HG02943 (cell line): ENCODE measurements around the gene TAF12.
"Not testable (repeated sequence)": the region's sequence is repeated elsewhere in the genome, so short reads cannot be mapped to it uniquely, and the experiment has no call there.

Source experiments
- ATAC-seq: cut with Tn5 transposase; IDR thresholded peaks from one replicate; pipeline ENCODE4 v1.9.1; 2021; ENCODE audit warnings: mild to moderate bottlenecking, low read depth, moderate library complexity; ENCODE audit not compliant: unreplicated experiment

TAF12 gene

DNA sequence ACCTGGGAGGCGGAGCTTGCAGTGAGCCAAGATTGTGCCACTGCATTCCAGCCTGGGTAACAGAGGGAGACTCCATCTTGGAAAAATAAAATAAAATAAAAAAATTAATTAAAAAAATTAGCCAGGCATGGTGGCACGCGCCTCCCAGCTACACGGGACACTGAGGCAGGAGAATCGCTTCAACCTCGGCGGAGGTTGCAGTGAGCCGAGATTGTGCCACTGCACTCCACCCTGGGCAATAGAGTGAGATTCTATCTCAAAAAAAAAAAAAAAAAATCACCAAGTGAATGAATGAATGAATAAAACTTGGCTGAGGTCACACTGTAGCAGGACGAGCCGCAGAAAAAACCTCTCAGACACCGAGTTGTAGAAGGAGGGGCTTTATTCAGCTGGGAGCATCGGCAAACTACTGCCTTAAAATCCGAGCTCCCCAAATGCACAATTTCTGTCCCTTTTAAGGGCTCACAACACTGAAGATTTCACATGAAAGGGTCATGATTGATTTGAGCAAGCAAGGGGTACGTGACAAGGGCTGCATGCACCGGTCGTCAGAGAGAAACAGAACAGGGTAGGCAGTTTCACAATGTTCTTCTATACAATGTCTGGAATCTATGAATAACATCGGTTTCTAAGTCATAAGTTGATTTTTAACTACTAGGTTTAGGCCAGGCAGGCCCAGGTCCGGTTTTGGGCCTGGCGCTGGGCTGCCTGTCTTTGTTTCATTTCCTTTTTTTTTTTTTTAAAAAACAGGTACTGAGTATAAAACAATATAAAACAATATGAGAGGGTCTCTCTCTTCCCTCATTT lies 56.1 kb downstream of the TAF12 start:
- not testable (repeated sequence) for ATAC-seq

DNA sequence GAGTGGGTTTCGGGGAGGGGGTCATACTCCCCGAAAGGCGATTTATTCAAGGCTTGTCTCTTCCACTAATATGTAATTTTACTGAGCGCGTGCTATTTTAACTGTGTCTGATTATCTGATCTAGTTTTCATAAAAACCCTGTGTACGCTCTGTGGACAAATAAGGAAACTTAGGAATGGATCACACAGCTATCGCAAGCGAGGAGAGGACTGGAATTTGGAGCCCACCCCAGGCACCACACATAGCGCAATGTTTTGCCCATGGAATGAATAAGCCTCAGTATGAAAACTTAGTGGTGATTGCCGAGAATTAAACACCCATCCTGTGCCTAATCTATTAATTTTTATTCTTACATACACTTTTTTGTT lies 60.6 kb downstream of the TAF12 start:
- ATAC-seq: peak; percentile 17

DNA sequence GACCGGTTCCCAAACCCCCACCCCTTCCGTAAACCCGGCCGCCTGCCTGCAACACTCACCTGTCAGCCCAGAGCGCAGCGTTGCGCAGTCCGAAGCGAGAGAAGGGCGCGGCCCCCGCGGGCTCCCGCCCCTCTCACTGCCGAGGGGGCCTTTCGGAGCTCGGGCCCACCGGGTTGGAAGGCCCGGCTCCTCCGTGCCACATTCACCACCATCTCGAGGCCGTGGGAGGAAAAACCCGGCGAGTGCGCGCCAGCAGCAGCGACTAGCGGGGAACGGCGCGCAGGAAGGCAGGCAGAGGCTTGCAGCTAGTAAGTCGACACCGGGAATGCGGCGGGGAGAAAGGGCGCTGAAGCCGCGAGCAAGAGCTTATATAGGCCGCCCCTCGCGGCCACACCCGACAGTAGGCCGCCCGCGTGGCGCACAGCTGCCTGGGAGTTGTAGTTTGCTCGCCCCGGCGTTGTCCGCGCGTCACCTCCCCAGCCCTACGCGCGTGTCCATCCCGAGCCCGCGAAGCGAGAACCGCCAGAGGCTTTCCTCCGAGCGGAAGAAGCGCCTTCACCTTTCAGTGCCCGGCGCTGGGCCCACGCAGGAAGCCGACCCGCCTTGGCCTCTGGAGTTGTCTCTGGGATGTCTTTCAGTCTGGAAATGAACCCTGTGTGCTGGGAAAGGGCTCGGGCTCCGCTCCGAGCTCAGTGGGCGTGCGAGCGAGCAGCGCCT lies 61.2 kb downstream of the TAF12 start:
- peak; percentile 68 for ATAC-seq

DNA sequence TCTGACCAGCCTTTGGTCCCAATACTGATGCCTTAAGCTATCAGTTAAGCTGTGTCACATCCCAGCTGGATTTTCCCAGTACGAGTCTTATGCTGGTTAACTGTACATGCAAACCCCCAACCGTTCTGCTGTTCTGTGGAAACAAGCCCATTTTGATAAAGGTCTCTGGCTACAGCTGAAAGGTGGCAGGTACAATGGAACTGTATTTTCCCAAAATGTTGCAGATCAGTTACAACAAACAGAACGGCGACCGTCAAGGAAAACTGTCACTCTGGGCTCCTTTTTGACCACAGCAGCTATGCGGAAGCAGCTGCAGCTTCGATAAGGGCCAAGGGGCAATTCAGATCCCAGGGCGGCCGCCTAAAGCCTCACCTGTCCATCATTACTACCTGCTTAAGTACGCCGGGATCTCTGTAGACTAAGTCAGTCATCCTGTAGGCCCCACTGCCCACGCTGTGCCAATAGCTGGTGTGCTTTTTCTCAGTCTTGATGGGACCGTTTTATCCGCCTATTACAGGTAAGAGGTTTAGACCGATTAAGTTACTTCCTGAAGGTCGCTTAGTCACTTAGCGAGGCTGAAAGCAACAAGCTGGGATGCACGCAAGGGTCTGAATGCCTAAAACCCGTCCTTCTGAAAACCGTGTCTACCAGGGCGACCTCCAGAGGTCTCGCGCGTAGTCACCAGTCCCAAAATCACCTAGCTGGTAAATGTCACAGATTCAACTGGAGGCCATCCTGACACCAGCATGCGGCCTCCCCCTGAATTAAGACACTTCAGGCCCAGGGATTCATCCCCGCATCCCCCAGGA lies 61.9 kb downstream of the TAF12 start:
- ATAC-seq: no peak

DNA sequence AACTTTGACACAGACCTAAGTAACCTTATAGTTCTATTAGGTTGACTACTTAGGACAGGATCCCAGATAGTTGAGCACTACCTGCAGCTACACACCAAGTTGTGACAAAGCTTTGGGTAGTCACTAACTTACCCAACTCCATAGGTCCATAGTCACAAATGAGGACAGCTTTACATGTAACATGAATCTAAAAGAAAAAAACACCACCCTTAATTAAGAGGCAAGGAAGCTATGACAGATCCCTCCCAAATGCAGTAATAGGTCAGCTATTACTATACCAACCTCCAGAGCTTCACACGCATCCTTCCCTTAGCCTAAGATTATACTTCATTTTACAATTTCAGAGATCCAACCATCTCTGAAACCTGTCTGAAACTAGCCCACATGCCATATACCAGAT lies 63.5 kb downstream of the TAF12 start:
- no peak for ATAC-seq

DNA sequence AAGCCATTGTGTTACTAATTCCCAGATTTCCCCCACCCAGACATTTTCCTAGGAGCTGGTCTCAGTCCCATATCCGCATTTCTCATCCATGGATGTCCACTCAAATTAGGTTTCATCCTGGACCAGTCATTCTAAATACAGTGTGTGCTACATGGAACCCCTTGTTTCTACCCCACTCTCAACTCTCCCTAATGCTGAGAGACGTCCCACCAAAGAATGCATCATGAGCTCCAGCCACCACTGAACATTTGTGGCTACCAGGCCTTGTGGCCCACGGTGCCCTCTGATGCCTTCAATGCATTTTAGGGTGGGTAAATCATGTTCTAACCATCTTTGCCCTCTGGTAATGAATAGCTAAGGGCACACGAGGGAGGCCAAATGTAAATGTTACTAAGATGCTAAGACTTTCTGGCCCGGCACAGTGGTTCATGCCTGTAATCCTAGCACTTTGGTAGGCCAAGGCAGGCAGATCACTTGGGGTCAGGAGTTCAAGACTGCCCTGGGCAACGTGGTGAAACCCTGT lies 64.1 kb downstream of the TAF12 start:
- no peak for ATAC-seq

DNA sequence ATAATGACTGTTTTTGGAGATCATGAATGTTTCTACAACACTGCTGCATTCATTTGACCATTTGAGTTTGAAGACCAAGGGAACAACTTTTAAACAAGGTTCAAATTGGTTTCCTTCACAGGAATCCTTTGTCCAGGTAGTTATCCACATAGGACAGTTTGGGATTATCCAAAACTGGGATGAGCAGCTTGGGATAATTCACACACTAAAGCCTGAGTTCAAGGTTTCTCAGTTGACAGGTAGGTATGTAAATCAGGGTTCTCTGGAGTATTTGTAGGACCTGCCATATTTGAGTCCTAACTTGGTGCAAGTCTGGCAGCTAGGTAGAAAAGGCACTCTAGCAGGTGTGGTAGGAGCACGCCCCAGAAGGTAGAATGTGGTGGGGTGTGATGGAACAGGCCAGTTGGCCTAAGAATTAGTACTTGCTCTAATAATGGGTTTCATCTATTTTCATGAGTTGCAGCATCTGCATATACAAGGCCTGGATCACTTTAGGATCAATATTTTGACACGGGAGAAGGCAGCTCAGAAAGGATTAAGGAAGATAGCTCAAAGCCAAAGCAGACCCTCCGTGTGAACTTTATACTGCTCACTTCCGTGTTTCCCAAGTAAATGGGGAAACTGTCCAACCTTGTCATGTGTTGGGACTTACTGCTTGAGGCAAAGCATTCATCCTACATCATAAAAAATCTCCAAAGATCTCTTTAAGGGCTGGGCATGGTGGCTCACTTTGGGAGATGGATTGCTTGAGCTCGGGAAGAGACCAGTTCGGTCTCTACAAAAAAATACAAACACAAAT lies 64.9 kb downstream of the TAF12 start:
- no peak for ATAC-seq

DNA sequence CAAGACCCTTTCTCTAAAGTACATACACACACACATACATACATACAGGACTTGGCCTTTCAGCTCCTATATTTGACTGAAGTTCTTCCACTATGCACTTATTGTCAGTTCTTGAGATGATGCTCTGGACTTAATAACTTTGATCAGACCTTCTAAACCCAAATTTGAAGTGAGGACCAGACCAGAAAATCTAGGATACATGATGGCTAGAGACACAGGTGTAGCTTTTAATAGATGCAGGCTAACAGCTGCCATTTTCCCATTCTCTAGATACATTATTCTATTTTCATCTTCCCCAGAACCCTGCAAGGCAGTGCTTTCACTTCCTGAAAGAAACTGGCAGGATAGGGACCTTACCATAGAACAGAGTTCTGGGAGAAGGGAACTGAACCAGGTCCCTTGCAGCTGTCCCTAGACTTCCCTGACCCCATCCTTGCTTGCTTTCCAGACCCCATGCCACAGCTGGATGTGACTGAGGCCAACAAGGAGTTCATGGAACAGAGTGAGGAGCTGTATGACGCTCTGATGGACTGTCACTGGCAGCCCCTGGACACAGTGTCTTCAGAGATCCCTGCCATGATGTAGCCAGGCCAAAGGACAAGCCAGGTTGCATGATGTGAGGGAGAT lies 65.7 kb downstream of the TAF12 start:
- no peak for ATAC-seq

DNA sequence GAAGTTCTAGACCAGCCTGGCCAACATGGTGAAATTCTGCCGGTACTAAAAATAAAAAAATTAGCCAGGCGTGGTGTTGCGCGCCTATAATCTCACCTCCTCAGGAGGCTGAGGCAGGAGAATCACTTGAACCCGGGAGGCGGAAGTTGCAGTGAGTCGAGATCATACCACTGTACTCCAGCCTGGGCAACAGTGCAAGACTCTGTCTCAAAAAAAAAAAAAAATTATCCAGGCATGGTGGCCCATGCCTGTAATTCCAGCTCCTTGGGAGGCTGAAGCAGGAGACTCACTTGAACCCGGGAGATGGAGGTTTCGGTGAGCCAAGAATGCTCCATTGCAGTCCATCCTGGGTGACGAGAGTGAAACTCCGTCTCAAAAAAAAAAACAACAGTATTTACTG lies 69.3 kb downstream of the TAF12 start:
- ATAC-seq: no peak

DNA sequence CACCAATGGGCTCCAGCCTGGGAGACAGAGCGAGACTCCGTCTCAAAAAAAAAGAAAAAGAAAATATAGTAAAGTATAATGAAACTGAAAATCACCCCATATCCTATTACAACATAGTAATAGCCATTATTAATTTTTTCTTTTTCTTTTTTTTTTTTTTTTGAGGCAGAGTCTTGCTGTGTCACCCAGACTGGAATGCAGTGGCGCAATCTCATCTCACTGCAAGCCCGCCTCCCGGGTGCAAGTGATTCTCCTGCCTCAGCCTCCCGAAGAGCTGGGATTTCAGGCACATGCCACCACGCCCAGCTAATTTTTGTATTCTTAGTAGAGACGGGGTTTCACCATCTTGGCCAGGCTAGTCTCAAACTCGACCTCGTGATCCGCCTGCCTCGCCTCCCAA lies 70.0 kb downstream of the TAF12 start:
- not testable (repeated sequence) for ATAC-seq

DNA sequence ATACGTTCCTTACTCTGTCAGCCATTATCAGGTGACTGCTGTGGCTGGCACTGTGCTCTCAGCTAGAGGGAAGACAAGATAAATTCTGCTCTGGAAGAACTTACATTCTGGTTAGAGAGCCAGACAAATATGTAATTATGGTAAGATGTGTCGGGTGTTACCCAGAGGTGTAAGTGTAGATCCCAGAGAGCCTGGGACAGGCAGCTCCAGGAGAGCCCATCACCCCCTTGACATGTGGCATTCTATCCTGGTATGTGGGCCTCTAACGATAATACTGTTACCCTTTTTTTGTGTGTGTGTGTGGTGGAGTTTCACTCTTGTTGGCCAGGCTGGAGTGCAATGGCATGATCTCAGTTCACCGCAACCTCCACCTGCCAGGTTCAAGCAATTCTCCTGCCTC lies 71.0 kb downstream of the TAF12 start:
- no peak for ATAC-seq

DNA sequence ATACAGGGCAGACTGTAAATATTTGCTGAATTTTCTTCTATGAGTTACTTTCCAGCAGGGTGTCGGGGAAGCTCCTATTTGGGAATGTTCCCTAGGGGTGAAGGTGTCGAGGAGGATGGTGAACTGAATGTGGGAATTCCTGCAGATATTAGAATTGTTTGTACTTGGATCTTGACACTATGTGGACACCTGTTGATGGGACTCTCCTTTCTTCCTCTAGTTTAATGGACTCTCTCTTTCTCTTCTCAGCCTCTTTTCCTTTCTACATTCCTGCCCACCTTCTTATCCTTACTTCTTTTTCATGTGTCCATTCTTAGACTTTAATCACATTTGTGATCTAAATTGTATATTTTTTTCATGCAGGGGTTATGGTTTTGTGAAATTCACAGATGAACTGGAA lies 75.9 kb downstream of the TAF12 start:
- ATAC-seq: no peak

DNA sequence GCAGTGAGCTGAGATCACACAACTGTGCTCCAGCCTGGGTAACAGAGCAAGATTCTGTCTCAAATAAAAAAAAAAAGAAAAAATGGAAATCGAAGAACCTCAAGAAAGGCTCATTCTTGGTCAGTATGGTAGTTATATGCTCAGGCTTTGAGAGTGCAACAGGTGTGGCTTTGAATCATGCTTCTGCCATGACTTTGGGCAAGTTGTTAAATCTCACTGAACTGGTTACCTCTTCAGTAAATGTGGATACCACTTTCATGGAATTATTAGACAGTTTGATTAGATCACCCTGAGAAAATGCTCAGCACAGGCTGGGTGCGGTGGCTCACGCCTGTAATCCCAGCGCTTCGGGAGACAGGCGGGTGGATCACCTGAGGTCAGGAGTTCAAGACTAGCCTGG lies 77.1 kb downstream of the TAF12 start:
- ATAC-seq: no peak

DNA sequence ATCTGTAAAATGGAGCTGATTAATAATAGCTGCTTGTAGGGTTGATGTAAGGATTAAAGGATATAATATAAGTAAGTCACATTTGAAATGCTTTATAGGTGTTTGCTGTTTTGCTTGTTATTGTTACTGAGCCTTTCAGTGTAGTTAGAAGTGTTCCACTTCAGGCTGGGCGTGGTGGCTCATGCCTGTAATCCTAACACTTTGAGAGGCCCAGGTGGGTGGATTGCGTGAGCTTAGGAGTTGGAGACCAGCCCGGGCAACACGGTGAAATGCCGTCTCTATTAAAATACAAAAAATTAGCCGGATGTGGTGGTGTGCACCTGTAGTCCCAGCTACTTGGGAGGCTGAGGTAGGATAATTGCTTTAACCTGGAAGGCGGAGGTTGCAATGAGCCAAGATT lies 77.8 kb downstream of the TAF12 start:
- ATAC-seq: no peak

DNA sequence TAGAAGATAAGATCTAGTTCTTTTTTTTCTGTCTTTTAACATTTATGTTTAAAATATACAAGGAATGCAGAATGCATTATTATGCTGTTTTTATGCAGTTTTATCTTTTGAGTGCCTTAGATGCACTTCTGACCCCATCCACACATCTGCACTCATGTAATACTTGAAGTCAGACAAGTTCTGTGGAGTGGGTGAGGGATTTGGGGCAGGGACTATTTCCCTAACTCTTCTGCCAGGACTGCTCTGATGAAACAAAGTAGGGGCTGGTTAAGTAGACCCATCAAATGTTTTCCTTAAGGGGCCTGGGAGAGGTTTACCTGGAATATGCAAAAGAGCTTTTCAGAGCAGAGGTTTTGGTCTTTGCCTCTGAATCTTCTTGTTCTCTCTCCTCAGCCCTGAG lies 78.6 kb downstream of the TAF12 start:
- ATAC-seq: no peak

DNA sequence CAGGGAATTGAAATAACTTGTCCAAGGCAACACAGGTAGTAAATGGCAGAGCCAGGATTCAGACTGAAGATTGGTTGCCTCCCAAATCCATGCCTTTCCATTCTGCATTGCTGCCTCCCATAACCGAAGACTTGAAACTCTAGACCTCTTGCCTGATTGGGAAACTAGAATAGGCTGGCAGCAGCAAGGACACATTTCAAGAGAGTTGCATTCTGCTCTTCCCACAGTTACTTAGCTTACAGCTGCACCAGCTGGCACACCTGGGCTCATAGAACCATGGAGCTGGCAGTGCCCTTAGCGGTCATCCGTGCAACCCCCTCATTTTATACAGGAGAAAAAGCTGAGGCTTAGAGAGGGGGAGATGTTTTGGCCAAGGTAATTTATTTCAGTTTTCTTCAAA lies 82.0 kb downstream of the TAF12 start:
- no peak for ATAC-seq
